ENCODE data around the gene ADGRG3.

The ADGRG3 gene

GRCh38 chr16:57684626-57685358, 16.7 kb downstream of the ADGRG3 start:
- no peak for DNase-seq (ENCODE audit: low read depth)
- TF ChIP-seq, protein P1, sequence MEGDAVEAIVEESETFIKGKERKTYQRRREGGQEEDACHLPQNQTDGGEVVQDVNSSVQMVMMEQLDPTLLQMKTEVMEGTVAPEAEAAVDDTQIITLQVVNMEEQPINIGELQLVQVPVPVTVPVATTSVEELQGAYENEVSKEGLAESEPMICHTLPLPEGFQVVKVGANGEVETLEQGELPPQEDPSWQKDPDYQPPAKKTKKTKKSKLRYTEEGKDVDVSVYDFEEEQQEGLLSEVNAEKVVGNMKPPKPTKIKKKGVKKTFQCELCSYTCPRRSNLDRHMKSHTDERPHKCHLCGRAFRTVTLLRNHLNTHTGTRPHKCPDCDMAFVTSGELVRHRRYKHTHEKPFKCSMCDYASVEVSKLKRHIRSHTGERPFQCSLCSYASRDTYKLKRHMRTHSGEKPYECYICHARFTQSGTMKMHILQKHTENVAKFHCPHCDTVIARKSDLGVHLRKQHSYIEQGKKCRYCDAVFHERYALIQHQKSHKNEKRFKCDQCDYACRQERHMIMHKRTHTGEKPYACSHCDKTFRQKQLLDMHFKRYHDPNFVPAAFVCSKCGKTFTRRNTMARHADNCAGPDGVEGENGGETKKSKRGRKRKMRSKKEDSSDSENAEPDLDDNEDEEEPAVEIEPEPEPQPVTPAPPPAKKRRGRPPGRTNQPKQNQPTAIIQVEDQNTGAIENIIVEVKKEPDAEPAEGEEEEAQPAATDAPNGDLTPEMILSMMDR (IDR thresholded peaks at IDR 0.05; ENCODE audit: insufficient read depth, low read depth, low read length, missing control alignments) = no peak
- no peak overlapping the region for H3K4me3 ChIP-seq (ENCODE audit: low read depth, low read length)

- TF ChIP-seq, protein P1 (IDR thresholded peaks at IDR 0.05; ENCODE audit: insufficient read depth, low read depth, low read length, missing control alignments) = no peak
- H3K4me3 ChIP-seq (ENCODE audit: low read depth, low read length) = no peak overlapping the region
- DNase-seq (ENCODE audit: low read depth) = no peak
These were observed 17.5 kb downstream of the ADGRG3 start for GRCh38 chr16:57685633-57686032.

- no peak overlapping the region for H3K4me3 ChIP-seq (ENCODE audit: low read depth, low read length)
- TF ChIP-seq, protein P1 (IDR thresholded peaks at IDR 0.05; ENCODE audit: insufficient read depth, low read depth, low read length, missing control alignments) = no peak
- no peak for DNase-seq (ENCODE audit: low read depth)
These were observed 18.5 kb downstream of the ADGRG3 start for GRCh38 chr16:57686577-57686976.

GRCh38 chr16:57687363-57687929, 19.3 kb downstream of the ADGRG3 start:
- TF ChIP-seq, protein P1 (IDR thresholded peaks at IDR 0.05; ENCODE audit: insufficient read depth, low read depth, low read length, missing control alignments) = no peak
- H3K4me3 ChIP-seq (ENCODE audit: low read depth, low read length) = no peak overlapping the region
- no peak for DNase-seq (ENCODE audit: low read depth)

GRCh38 chr16:57688487-57688986, 20.4 kb downstream of the ADGRG3 start:
- H3K4me3 ChIP-seq (ENCODE audit: low read depth, low read length) = no peak overlapping the region
- DNase-seq (ENCODE audit: low read depth) = no peak
- TF ChIP-seq, protein P1 (IDR thresholded peaks at IDR 0.05; ENCODE audit: insufficient read depth, low read depth, low read length, missing control alignments) = no peak

GRCh38 chr16:57688987-57689761, 21.1 kb downstream of the ADGRG3 start:
- TF ChIP-seq, protein P1 (IDR thresholded peaks at IDR 0.05; ENCODE audit: insufficient read depth, low read depth, low read length, missing control alignments) = no peak
- H3K4me3 ChIP-seq (ENCODE audit: low read depth, low read length) = no peak overlapping the region
- no peak for DNase-seq (ENCODE audit: low read depth)
